Measurements from ENCODE around the gene SPRR2G. TPM values are rescaled to one million over a fixed set of nuclear protein-coding genes. Genes with fewer than 3 reads are reported as not detected.

The SPRR2G gene
- polyA plus RNA-seq (2013, experiment 1 of 2) = 0.10 TPM
- not detected for polyA plus RNA-seq (2013, experiment 2 of 2)

DNA sequence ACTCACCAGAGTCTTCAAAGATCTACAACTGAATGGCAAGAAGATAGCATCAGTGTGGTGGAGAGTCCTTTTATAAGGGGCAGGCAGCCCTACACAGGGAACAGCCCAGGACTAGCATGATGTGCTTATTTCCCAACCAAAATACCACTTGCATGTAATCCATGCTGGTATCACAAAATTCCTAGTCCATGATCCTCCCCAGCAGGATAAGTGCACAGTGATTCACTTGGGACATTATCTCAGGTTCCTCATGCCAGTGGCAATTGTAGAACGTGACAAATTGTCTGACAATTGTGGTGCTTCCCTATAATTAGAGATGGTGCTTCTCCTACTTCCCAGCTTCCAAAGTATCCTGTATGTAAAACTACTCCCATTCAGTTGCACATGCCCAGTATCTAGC, at the start of gene SPRR2G:
TSS of gene SPRR2G (minus strand) at position 45 of the 400 bp plus-strand sequence. CDS start 780 bp downstream, outside the sequence.
- H3K36me3 ChIP-seq (ENCODE audit: control insufficient read depth in 1 of 2, insufficient read depth in 2 of 2, low read depth in 1 of 2, low read length in 2 of 2) = no peaks in the 10 kb centered on the region

DNA sequence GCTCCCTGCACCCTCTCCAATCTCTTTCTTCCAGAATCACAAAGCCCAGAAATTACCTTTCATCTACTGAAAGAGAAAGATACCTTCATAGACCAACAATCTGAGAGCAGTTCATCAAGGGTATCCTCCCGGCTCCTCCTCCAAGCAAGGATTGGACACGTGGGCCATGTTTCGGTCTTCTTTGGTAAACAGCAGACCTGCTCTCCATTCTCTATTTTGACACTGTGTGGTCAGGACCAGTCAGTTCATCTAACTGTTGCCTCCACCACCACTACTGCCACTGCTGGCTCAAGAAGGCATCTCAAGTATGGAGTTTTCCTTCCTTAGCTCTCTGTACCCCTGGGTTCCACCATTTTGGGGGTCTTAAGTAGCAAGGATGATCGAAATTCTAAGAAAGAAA, 44.5 kb upstream of the SPRR2G start:
- Histone ChIP-seq H3K4me3 (ENCODE audit: insufficient read depth in 1 of 2, low read depth in 1 of 2, low read length in 2 of 2) (no peak overlapping the region), H4K8ac (ENCODE audit: low read length) (no peak overlapping the region), H3K23ac (ENCODE audit: low read length in 2 of 2) (no peak overlapping the region), H2BK5ac (ENCODE audit: low read depth, low read length, poor library complexity, severe bottlenecking) (no peak overlapping the region), H3K79me1 (replicated peaks; ENCODE audit: low read length, poor library complexity, severe bottlenecking) (no peaks in the 10 kb centered on the region), H3K14ac (ENCODE audit: low read length in 2 of 2) (no peak overlapping the region), H2BK12ac (ENCODE audit: low read length in 2 of 2) (no peak overlapping the region), H3K27ac (ENCODE audit: low read length, poor library complexity, severe bottlenecking) (no peak overlapping the region), H3K4ac (ENCODE audit: low read depth in 1 of 2, low read length in 2 of 2) (no peak overlapping the region), H2BK120ac (ENCODE audit: low read depth, low read length) (no peak overlapping the region), H3K4me2 (ENCODE audit: low read length, poor library complexity, severe bottlenecking) (no peak overlapping the region), H3K27me3 (ENCODE audit: control insufficient read depth in 1 of 2, insufficient read depth in 1 of 2, low read length in 2 of 2) (peaks cover 0 to 31% of the 10 kb centered on the region in 2 experiments), H2BK15ac (ENCODE audit: low read depth, poor library complexity, severe bottlenecking) (no peak overlapping the region), H2AK5ac (ENCODE audit: low read length, severe bottlenecking) (no peak overlapping the region), H2AFZ (ENCODE audit: low read depth, low read length) (no peak overlapping the region), H3K9me3 (ENCODE audit: control insufficient read depth, low read length) (no peaks in the 10 kb centered on the region), H4K91ac (ENCODE audit: low read length) (no peak overlapping the region), H3K4me1 (ENCODE audit: control insufficient read depth, insufficient read depth, low read depth, low read length) (no peaks in the 10 kb centered on the region), H3K18ac (ENCODE audit: low read depth in 1 of 2, low read length in 2 of 2) (no peak overlapping the region), H3K36me3 (ENCODE audit: control insufficient read depth in 1 of 2, insufficient read depth in 2 of 2, low read depth in 1 of 2, low read length in 2 of 2) (no peaks in the 10 kb centered on the region), H3K9ac (ENCODE audit: low read length) (no peak overlapping the region)
- no peak for DNase-seq
- WGBS = 68% methylated on average over 4 of the region's 4 CpGs

More for the DNA sequence above, at the start of gene SPRR2G:
- H3K14ac ChIP-seq (ENCODE audit: low read length in 2 of 2) = no peak within 1 kb of the TSS
- no peaks in the 10 kb centered on the region for H3K79me1 ChIP-seq (replicated peaks; ENCODE audit: low read length, poor library complexity, severe bottlenecking)
- no peak within 1 kb of the TSS for H2AFZ ChIP-seq (ENCODE audit: low read depth, low read length)
- H3K4me2 ChIP-seq (ENCODE audit: low read length, poor library complexity, severe bottlenecking) = no peak within 1 kb of the TSS
- H3K23ac ChIP-seq (ENCODE audit: low read length in 2 of 2) = no peak within 1 kb of the TSS
- no peak for DNase-seq
- 14% methylated on average over 1 of the region's 1 CpG for WGBS
- H3K4ac ChIP-seq (ENCODE audit: low read depth in 1 of 2, low read length in 2 of 2) = no peak within 1 kb of the TSS
- H3K27ac ChIP-seq (ENCODE audit: low read length, poor library complexity, severe bottlenecking) = no peak within 1 kb of the TSS
- no peak within 1 kb of the TSS for H2BK12ac ChIP-seq (ENCODE audit: low read length in 2 of 2)
- no peak within 1 kb of the TSS for H3K4me3 ChIP-seq (ENCODE audit: insufficient read depth in 1 of 2, low read depth in 1 of 2, low read length in 2 of 2)
- H4K91ac ChIP-seq (ENCODE audit: low read length) = no peak within 1 kb of the TSS
- H3K4me1 ChIP-seq (ENCODE audit: control insufficient read depth, insufficient read depth, low read depth, low read length) = no peaks in the 10 kb centered on the region
- H2BK5ac ChIP-seq (ENCODE audit: low read depth, low read length, poor library complexity, severe bottlenecking) = no peak within 1 kb of the TSS
- H3K9me3 ChIP-seq (ENCODE audit: control insufficient read depth, low read length) = no peaks in the 10 kb centered on the region
- peaks cover 0 to 6% of the 10 kb centered on the region in 2 experiments for H3K27me3 ChIP-seq (ENCODE audit: control insufficient read depth in 1 of 2, insufficient read depth in 1 of 2, low read length in 2 of 2)
- no peak within 1 kb of the TSS for H2BK120ac ChIP-seq (ENCODE audit: low read depth, low read length)
- H4K8ac ChIP-seq (ENCODE audit: low read length) = no peak within 1 kb of the TSS
- H3K18ac ChIP-seq (ENCODE audit: low read depth in 1 of 2, low read length in 2 of 2) = no peak within 1 kb of the TSS
- H2AK5ac ChIP-seq (ENCODE audit: low read length, severe bottlenecking) = no peak within 1 kb of the TSS
- no peak within 1 kb of the TSS for H2BK15ac ChIP-seq (ENCODE audit: low read depth, poor library complexity, severe bottlenecking)
- H3K9ac ChIP-seq (ENCODE audit: low read length) = no peak within 1 kb of the TSS

DNA sequence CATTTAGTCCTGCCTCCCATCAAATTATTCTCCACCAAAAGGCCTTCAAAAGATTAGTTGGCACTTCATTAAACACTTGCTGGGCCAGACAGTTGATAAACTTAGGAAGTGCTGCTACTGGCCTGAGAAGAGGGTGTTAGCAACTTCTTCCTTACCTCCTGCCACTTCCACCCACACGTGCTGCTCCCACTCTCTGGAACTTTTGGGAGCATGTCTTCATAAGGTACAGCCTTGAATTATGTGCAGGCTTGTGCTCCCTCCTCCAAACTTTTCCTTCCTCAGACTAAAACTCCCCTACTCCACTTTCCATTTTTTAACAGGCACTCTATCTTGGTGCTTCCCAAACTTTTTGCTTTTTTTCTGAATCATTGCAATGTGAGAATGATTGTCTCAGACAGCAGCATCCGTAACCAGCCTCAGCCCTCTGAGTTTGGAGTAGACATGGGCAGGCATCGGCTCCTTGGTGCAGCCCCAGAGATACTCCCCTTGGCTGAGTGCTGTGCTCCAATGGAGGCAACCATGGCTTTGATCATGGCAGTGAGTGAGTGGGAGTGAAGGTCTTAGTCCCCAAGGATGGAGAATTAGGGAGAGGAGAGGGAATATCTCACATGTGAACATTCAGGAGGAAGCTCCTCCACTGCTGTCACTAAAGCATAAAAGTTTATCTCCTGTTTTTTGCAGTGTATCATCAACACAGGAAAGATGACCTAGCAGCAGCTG, 43.8 kb upstream of the SPRR2G start:
- Histone ChIP-seq H3K14ac (ENCODE audit: low read length in 2 of 2) (no peak overlapping the region), H3K23ac (ENCODE audit: low read length in 2 of 2) (no peak overlapping the region), H3K4me2 (ENCODE audit: low read length, poor library complexity, severe bottlenecking) (no peak overlapping the region), H2BK15ac (ENCODE audit: low read depth, poor library complexity, severe bottlenecking) (no peak overlapping the region), H3K27ac (ENCODE audit: low read length, poor library complexity, severe bottlenecking) (no peak overlapping the region), H3K27me3 (ENCODE audit: control insufficient read depth in 1 of 2, insufficient read depth in 1 of 2, low read length in 2 of 2) (peaks cover 0 to 31% of the 10 kb centered on the region in 2 experiments), H4K91ac (ENCODE audit: low read length) (no peak overlapping the region), H3K4me1 (ENCODE audit: control insufficient read depth, insufficient read depth, low read depth, low read length) (no peaks in the 10 kb centered on the region), H3K79me1 (replicated peaks; ENCODE audit: low read length, poor library complexity, severe bottlenecking) (no peaks in the 10 kb centered on the region), H2AFZ (ENCODE audit: low read depth, low read length) (no peak overlapping the region), H2BK5ac (ENCODE audit: low read depth, low read length, poor library complexity, severe bottlenecking) (no peak overlapping the region), H3K4ac (ENCODE audit: low read depth in 1 of 2, low read length in 2 of 2) (no peak overlapping the region), H2AK5ac (ENCODE audit: low read length, severe bottlenecking) (no peak overlapping the region), H3K4me3 (ENCODE audit: insufficient read depth in 1 of 2, low read depth in 1 of 2, low read length in 2 of 2) (no peak overlapping the region), H3K36me3 (ENCODE audit: control insufficient read depth in 1 of 2, insufficient read depth in 2 of 2, low read depth in 1 of 2, low read length in 2 of 2) (no peaks in the 10 kb centered on the region), H2BK120ac (ENCODE audit: low read depth, low read length) (no peak overlapping the region), H4K8ac (ENCODE audit: low read length) (no peak overlapping the region), H3K18ac (ENCODE audit: low read depth in 1 of 2, low read length in 2 of 2) (no peak overlapping the region), H3K9ac (ENCODE audit: low read length) (no peak overlapping the region), H2BK12ac (ENCODE audit: low read length in 2 of 2) (no peak overlapping the region), H3K9me3 (ENCODE audit: control insufficient read depth, low read length) (no peaks in the 10 kb centered on the region)
- DNase-seq = no peak
- WGBS = 39% methylated on average over 3 of the region's 3 CpGs

GRCh38 chr1:153192697-153193096, 42.0 kb upstream of the SPRR2G start:
- Histone ChIP-seq H2AK5ac (ENCODE audit: low read length, severe bottlenecking) (no peak overlapping the region), H2AFZ (ENCODE audit: low read depth, low read length) (no peak overlapping the region), H3K4me3 (ENCODE audit: insufficient read depth in 1 of 2, low read depth in 1 of 2, low read length in 2 of 2) (no peak overlapping the region), H3K9me3 (ENCODE audit: control insufficient read depth, low read length) (no peaks in the 10 kb centered on the region), H3K23ac (ENCODE audit: low read length in 2 of 2) (no peak overlapping the region), H3K9ac (ENCODE audit: low read length) (no peak overlapping the region), H2BK12ac (ENCODE audit: low read length in 2 of 2) (no peak overlapping the region), H3K4ac (ENCODE audit: low read depth in 1 of 2, low read length in 2 of 2) (no peak overlapping the region), H4K91ac (ENCODE audit: low read length) (no peak overlapping the region), H3K14ac (ENCODE audit: low read length in 2 of 2) (no peak overlapping the region), H3K18ac (ENCODE audit: low read depth in 1 of 2, low read length in 2 of 2) (no peak overlapping the region), H4K8ac (ENCODE audit: low read length) (no peak overlapping the region), H3K36me3 (ENCODE audit: control insufficient read depth in 1 of 2, insufficient read depth in 2 of 2, low read depth in 1 of 2, low read length in 2 of 2) (no peaks in the 10 kb centered on the region), H3K4me2 (ENCODE audit: low read length, poor library complexity, severe bottlenecking) (no peak overlapping the region), H2BK5ac (ENCODE audit: low read depth, low read length, poor library complexity, severe bottlenecking) (no peak overlapping the region), H3K27ac (ENCODE audit: low read length, poor library complexity, severe bottlenecking) (no peak overlapping the region), H3K4me1 (ENCODE audit: control insufficient read depth, insufficient read depth, low read depth, low read length) (no peaks in the 10 kb centered on the region), H3K79me1 (replicated peaks; ENCODE audit: low read length, poor library complexity, severe bottlenecking) (no peaks in the 10 kb centered on the region), H2BK120ac (ENCODE audit: low read depth, low read length) (no peak overlapping the region), H3K27me3 (ENCODE audit: control insufficient read depth in 1 of 2, insufficient read depth in 1 of 2, low read length in 2 of 2) (peaks cover 0 to 31% of the 10 kb centered on the region in 2 experiments), H2BK15ac (ENCODE audit: low read depth, poor library complexity, severe bottlenecking) (no peak overlapping the region)
- DNase-seq = no peak
- 30% methylated on average over 3 of the region's 3 CpGs for WGBS

All from mesenchymal stem cell (in vitro differentiated cells and primary cell).